Body of pancreas (tissue), 4 donors: ENCODE measurements around the gene TRIM37. TPM values are rescaled to one million over a fixed set of nuclear protein-coding genes. Genes with fewer than 3 reads are reported as not detected.
A peak's percentile ranks its signal among the peaks of the same experiment; 100 is the strongest.

Experiments
- ATAC-seq: fragments of 150-250 bp; one replicate; pipeline ENCODE4 v1.9.1; 2016
- DNase-seq, 4 donors: peaks; one replicate each; pipeline ENCODE4 v3.0.0-alpha.2; 2019
- H3K27ac ChIP-seq, 4 donors: fragments of 200-600 bp; sonication (generic); 1 replicate in 3 of 4; 2 replicates in 1 of 4; pipeline versions ENCODE4 v1.5.1 to v1.6.1; 2016 to 2019; ENCODE audit warnings: mild to moderate bottlenecking in 1 of 4, mixed read lengths in 1 of 4, moderate library complexity in 1 of 4
- H3K27me3 ChIP-seq, 2 donors: fragments of 200-600 bp; sonication (generic); one replicate each; pipeline ENCODE4 v1.6.0; 2016; ENCODE audit warnings: mild to moderate bottlenecking in 1 of 2
- H3K36me3 ChIP-seq, 2 donors: fragments of 200-600 bp; sonication (generic); replicated peaks in 1 of 2; 2 replicates each; pipeline ENCODE4 v1.5.1; 2016; ENCODE audit warnings: low read depth in 2 of 2; ENCODE audit not compliant: insufficient read depth in 1 of 2
- H3K4me1 ChIP-seq: fragments of 200-600 bp; sonication (generic); one replicate; pipeline ENCODE4 v1.6.0; 2016
- H3K4me3 ChIP-seq, 2 donors: fragments of 200-600 bp; sonication (generic); 1 replicate in 1 of 2; 2 replicates in 1 of 2; pipeline ENCODE4 v1.5.1; 2016 to 2019
- H3K9me3 ChIP-seq, 3 donors: fragments of 200-600 bp; sonication (generic); 1 replicate in 2 of 3; 2 replicates in 1 of 3; pipeline ENCODE4 v1.5.1; 2016
- POLR2A ChIP-seq, 3 donors: fragments of 450-650 bp; IDR thresholded peaks; one replicate each; pipeline ENCODE4 v1.6.1; 2016; ENCODE audit warnings: antibody characterized with exemption in 3 of 3, mild to moderate bottlenecking in 2 of 3
- WGBS, 2 donors: methylation state at CpG; one replicate each; pipeline ENCODE4 v1.1.5; 2017; 5-methylcytosine and 5-hydroxymethylcytosine counted together
- intact Hi-C: fragments of 100-400 bp; cut with DNase I; formaldehyde crosslinking; loops from one replicate; pipeline ENCODE4 v1.15.1; 2023
- total RNA-seq, 2 donors: library from RNA; depleted of rRNA; stranded (reverse); fragments of >200 nt; gene quantifications; one replicate each; pipeline ENCODE4 v1.1.0, GENCODE V29; 2016
- TF ChIP-seq, protein P1 (sequence below), 7 experiments: fragments of 450-650 bp in 4 of 7; fragments of 200-600 bp in 3 of 7; sonication (generic) in 3 of 7; IDR thresholded peaks; one replicate each; pipeline ENCODE4 v1.5.1; 2016 to 2019; ENCODE audit warnings: antibody characterized with exemption in 7 of 7

TRIM37 gene
- total RNA-seq, 2 donors from 2014 or later: 11.7 to 12.2 TPM

DNA sequence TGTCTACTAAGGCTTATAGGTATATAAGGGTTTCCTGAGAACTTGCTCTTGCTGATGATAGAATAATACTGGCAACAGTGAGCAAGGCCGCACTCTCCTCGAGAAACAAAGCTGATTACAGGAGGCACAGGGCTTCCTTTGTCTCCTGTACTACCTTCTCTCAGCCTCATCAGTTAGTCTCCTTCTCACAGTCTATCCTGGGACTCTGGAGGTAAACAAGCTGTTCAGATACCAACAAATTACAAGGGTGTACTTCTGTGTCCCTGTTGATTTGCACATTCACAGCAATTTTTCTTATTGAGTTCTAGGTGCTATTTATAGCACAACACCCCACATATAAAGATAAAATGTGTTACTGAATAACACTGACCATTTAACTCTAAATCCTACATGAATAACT, 98.7 kb downstream of the TRIM37 start:
- WGBS, 2 donors: 18 to 27% methylated on average over 2 of the region's 2 CpGs
- peak overlapping the region in 3 of 4 donors; percentile 46 to 66 (median 50) for H3K27ac ChIP-seq
- TF ChIP-seq, protein P1, sequence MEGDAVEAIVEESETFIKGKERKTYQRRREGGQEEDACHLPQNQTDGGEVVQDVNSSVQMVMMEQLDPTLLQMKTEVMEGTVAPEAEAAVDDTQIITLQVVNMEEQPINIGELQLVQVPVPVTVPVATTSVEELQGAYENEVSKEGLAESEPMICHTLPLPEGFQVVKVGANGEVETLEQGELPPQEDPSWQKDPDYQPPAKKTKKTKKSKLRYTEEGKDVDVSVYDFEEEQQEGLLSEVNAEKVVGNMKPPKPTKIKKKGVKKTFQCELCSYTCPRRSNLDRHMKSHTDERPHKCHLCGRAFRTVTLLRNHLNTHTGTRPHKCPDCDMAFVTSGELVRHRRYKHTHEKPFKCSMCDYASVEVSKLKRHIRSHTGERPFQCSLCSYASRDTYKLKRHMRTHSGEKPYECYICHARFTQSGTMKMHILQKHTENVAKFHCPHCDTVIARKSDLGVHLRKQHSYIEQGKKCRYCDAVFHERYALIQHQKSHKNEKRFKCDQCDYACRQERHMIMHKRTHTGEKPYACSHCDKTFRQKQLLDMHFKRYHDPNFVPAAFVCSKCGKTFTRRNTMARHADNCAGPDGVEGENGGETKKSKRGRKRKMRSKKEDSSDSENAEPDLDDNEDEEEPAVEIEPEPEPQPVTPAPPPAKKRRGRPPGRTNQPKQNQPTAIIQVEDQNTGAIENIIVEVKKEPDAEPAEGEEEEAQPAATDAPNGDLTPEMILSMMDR (IDR thresholded peaks at IDR 0.05): no peak
- no peak for TF ChIP-seq POLR2A (IDR thresholded peaks at IDR 0.05)
- H3K4me1 ChIP-seq: peaks cover 20% of the 10 kb centered on the region
- DNase-seq: no peak
- intact Hi-C loops: loop anchor here (5.0 to 10.0 kb wide), 2 partner anchors 421 to 483 kb away; no protein-coding TSS in a partner anchor
- peak; percentile 75 for ATAC-seq
- H3K4me3 ChIP-seq: no peak overlapping the region
- H3K27me3 ChIP-seq: no peaks in the 10 kb centered on the region
- H3K9me3 ChIP-seq: no peaks in the 10 kb centered on the region
- peaks cover 0 to 3% of the 10 kb centered on the region in 2 donors for H3K36me3 ChIP-seq

DNA sequence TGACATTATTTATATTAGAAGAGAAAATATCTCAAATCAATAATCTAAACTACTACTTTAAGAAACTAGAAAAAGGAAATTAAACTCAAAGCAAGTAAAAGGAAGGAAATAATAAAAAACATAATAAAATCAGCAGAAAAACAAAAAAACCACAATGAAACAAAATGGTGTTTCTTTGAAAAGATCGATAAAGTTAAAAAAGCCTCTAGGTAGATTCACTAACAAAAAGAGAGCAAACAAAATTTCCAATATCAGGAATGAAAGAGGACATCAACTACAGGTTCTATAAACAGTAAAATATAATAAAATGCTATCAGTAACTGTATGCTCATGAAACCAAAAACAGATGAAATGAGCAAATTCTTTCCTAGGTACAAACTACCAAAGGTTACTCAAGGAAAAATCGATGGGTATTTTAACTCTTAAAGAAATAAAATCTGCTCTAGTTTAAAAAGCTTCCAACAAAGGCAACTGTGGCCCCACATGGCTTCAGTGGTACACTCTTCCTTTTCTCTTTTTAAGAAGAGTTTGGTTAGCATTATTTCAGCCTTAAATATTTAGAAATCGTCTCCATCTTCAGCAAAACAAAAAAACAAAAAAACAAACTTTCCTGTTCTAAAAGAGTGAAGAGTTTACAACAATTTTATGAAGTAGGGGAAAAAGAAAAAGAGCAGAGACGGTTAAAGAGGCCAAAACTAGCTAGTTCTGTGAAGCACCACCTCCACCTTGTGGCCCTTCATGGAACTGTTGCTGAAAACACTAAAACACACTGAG, 102.2 kb downstream of the TRIM37 start:
- DNase-seq: peak; percentile 61 to 80 (median 71)

DNA sequence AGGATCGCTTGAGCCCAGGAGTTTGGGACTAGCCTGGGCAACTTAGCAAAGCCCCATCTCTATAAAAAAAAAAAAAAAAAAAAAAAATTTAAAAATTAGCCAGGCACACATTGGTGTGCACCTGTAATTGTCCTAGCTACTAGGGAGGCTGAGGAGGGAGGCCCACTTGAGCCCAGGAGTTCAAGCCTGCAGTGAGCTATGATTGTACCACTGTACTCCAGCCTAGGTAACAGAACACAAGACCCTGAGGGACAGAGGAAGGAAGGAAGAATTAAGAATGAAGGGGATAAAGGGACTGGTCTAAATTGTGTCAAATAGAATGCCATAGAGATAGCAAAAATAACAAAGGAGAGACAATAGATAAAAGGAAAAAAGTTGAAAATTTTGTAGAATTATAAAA, 102.8 kb downstream of the TRIM37 start:
- 100% methylated on average over 1 of the region's 1 CpG for WGBS, 2 donors
- DNase-seq: no peak
- intact Hi-C loops: loop anchor here (10.0 kb wide), 1 partner anchor 479 kb away; no protein-coding TSS in a partner anchor
- H3K9me3 ChIP-seq: no peaks in the 10 kb centered on the region
- H3K36me3 ChIP-seq: peaks cover 0 to 6% of the 10 kb centered on the region in 2 donors
- no peak overlapping the region for H3K4me3 ChIP-seq
- ATAC-seq: no peak
- no peak overlapping the region for H3K27ac ChIP-seq
- no peaks in the 10 kb centered on the region for H3K27me3 ChIP-seq
- H3K4me1 ChIP-seq: peaks cover 17% of the 10 kb centered on the region
- no peak for TF ChIP-seq POLR2A (IDR thresholded peaks at IDR 0.05)
- TF ChIP-seq, protein P1 (IDR thresholded peaks at IDR 0.05): no peak

More for the DNA sequence above, 102.2 kb downstream of the TRIM37 start:
- H3K9me3 ChIP-seq: no peaks in the 10 kb centered on the region
- H3K36me3 ChIP-seq: peaks cover 0 to 4% of the 10 kb centered on the region in 2 donors
- peaks cover 20% of the 10 kb centered on the region for H3K4me1 ChIP-seq
- H3K27me3 ChIP-seq: no peaks in the 10 kb centered on the region
- ATAC-seq: peak; percentile 71
- H3K27ac ChIP-seq: no peak overlapping the region
- TF ChIP-seq, protein P1 (IDR thresholded peaks at IDR 0.05): peak; percentile 78 to 95 (median 91)
- TF ChIP-seq POLR2A (IDR thresholded peaks at IDR 0.05): no peak
- WGBS, 2 donors: 16 to 18% methylated on average over 4 of the region's 4 CpGs
- intact Hi-C loops: loop anchor here (5.0 to 10.0 kb wide), 2 partner anchors 417 to 480 kb away; no protein-coding TSS in a partner anchor
- no peak overlapping the region for H3K4me3 ChIP-seq

DNA sequence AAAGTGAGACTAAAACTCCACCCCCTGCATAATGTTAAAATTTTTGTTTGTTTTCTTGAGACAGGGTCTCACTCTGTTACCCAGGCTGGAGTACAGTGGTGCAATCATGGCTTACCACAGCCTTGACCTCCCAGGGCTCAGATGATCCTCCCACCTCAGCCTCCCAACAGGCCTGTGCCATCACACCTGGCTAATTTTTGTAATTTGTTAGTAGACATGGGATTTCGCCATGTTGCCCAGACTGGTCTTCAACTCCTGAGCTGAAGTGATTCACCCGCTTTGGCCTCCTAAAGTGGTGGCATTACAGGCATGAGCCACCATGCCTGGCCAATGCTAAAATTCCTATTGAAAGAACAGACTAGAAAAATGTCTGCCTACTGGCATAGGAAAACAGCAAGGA, 103.8 kb downstream of the TRIM37 start:
- 90 to 94% methylated on average over 2 of the region's 2 CpGs for WGBS, 2 donors
- Histone ChIP-seq H3K27ac (no peak overlapping the region), H3K36me3 (peaks cover 1 to 9% of the 10 kb centered on the region in 2 donors), H3K27me3 (no peaks in the 10 kb centered on the region), H3K9me3 (no peaks in the 10 kb centered on the region), H3K4me3 (no peak overlapping the region), H3K4me1 (peaks cover 7% of the 10 kb centered on the region)
- ATAC-seq: no peak
- TF ChIP-seq, protein P1 (IDR thresholded peaks at IDR 0.05): no peak
- no peak for TF ChIP-seq POLR2A (IDR thresholded peaks at IDR 0.05)
- DNase-seq: no peak
- intact Hi-C loops: loop anchor here (10.0 kb wide), 1 partner anchor 478 kb away; no protein-coding TSS in a partner anchor
